Measurements from ENCODE around the gene RAB19. TPM values are rescaled to one million over a fixed set of nuclear protein-coding genes. Genes with fewer than 3 reads are reported as not detected.

RAB19 gene
- total RNA-seq, 1 donor from 2014 or later = 9.0 TPM

DNA sequence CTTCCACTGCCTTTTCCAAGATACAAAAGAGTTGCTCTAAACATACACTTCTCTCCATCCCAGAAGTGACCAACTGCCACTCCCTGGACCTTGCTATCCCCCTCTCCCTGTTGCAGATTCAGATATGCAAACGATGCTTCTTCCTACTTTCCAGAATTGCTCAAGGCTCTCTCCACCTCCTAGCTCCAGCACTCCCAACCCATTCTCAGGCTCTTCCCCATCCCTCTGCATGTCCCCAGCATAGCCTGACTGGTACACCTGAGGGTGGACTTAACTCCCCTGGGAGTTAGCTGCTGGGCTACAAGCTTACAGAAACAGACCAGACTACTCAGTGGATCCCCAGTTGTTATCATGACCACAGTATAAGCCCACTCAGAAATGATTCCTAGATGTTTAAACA lies 47.9 kb downstream of the RAB19 start:
- intact Hi-C loops (cut with micrococcal nuclease) = loop anchor here (5.0 kb wide), 1 partner anchor 49 kb away; the partner anchor contains the start of gene RAB19

DNA sequence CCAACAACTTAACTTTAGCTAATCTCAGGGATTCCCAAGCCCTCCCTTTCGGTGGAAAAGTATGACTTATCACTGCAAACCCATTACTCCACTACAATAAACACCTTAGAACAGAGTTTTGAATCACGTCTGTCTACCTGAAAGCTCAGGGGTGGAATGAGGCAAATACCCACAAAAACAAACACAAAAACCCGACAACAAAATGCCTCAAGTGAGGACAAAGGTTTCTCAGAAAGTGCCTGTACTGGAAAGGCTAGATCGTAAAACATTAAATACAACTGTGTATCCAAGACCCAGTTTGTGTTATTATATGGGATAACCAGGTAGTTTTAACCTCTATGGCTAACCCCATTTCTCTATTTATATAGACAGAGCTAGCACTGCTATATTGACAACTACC lies 49.4 kb downstream of the RAB19 start:
- intact Hi-C loops (cut with micrococcal nuclease) = loop anchor here (5.0 kb wide), 1 partner anchor 51 kb away; the partner anchor contains the start of gene RAB19

DNA sequence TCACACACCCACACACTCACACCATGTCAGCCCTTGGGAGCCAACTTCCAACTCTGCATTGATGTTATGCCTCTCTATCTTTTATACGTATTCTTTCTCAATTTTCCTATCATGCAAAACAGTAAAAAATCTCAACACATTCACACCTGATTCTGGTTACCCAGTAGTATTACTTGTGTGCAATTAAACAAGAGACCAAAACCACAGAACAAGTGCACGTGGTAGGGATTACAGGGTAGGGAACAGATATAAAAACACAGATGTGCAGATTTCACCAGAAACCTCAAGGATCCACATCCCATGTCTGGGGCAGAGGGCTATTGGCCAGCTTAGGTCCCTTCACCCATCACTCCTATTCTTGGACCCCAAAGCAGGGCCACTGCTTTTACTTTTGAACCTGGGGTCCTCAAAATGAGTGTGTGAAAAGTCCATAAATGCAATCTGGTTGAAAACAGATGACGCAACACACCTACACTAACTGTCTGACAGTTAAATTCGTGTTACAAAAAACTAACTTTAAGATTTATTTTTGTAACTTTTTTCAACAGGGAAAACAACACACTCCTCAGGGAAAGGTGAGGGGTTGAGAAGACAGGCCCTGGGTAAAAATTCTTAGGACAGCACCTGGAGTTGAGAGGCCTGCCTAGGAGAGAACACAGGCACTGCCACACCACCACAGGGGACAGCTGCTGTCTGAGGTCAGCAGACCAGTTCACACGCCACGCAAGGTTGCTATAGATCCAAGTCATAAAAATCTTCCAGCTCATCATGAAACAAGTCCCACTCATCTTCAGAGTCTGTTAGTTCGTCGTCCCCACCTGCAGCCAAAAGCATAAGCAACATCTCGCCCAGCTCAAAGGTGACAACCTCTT lies 50.2 kb downstream of the RAB19 start:
- intact Hi-C loops (cut with micrococcal nuclease) = loop anchor here (5.0 kb wide), 1 partner anchor 52 kb away; the partner anchor contains the start of gene RAB19

DNA sequence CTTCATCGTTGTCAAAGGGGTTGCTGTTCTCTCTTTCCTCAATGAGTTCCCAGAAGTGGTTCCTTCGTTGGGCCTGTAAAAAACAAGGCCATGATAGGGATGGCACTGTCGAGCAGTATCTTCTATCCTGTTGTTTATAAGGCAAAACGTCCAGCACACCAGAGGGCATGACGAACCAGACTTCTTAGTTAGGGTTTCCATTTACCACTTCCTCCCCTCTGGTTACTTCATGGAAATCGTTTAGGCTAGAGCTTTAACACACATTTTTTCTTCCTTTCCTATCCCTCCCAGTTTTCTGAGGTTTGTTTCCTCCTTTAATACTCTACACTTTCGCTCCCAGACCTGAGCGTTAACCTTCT lies 50.8 kb downstream of the RAB19 start:
- intact Hi-C loops (cut with micrococcal nuclease) = loop anchor here (5.0 kb wide), 1 partner anchor 52 kb away; the partner anchor contains the start of gene RAB19

DNA sequence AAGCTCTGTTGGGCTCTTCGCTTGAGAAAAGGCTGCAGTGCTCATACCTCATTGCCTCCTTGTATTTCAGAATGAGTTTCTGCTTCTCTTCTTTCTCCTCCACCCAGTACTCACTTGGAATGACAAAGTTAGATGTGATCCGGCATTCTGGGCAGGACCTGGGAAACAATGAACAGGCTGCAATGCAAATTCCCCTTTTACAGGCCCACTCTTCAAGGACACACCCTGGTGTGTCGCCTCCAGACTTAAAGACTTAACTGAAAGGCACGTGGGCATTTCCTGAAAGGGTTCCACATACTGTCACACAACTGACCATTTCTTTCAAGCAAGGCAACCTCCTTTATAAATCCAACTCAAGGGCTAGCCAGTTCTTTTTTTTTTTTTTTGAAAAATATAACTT lies 51.9 kb downstream of the RAB19 start:
- intact Hi-C loops (cut with micrococcal nuclease) = no loop called here

DNA sequence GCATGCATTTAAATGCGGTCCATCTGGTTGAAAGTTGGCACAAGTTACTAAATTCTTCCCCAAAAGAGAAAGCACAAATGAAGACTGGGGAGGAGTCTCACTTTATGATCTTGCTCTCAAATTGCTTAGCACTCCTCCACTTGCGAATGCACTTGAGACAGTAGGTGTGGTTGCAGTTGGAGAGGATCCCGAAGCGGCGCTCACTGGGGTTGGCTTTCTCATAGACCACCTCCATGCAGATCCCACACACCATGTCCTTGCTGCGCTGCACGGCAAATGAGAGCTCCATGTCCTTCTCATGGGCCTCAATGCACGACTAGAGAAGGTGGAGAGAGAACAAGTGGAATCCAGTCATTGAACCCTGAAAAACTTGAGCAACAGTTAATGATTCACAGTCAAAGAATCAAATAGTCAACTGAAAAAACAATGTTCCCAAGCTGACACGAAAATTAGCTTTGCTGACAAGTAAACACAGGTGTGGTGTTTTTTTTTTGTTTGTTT lies 52.7 kb downstream of the RAB19 start:
- intact Hi-C loops (cut with micrococcal nuclease) = no loop called here

DNA sequence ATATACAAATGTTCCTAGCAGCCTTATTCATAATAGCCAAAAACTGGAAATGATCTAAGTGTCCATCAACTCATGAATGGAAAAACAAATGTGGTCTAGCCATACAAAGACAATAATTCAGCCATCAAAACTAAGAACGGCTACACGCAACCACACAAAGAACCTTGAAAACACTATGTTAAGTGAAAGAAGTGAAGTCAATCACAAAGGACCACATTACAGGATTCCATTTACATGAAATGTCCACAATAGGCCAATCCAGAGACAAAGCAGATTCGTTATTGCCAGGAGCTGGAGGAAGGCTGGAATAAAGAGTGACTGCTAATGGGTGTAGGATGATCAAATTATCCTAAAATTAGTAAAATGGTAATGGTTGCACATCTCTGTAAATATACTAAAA lies 54.3 kb downstream of the RAB19 start:
- intact Hi-C loops (cut with micrococcal nuclease) = no loop called here

DNA sequence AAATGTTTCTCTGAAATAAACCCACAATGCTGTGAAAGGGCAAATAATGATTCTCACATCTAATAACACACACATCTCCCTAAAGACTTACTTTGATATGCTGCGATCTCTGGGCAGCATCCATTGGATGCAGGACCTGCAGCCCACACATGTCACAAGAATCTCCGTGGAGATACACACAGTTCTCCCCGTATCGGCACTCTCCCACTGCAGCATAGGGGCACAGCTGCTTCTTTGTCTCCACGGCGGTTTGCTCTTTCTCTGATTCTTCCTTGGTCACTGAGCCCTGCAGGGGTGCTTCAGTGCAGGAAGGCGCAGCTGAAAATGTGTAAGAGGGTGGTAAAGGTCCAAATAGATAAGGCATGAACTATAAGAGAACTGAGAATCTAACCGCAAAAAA lies 55.1 kb downstream of the RAB19 start:
- intact Hi-C loops (cut with micrococcal nuclease) = no loop called here

DNA sequence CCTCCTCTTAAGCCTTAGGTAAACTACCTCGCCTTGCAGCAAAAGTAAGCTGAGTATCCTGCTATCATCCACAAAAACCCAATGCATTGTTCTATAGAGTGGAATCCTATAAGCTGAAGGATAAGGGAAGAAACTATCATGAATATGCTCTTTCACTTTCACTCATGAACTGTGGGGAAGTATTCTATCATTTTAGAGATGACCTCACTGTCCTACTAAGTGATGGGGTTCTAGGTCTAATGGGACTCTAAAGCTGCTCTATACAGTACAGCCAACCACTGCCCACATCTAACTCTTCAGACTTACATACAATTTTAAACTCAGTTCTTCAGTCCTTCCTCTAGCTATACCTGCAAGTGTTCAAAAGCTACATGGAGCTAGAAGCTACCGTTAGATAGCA lies 59.3 kb downstream of the RAB19 start:
- intact Hi-C loops (cut with micrococcal nuclease) = no loop called here

DNA sequence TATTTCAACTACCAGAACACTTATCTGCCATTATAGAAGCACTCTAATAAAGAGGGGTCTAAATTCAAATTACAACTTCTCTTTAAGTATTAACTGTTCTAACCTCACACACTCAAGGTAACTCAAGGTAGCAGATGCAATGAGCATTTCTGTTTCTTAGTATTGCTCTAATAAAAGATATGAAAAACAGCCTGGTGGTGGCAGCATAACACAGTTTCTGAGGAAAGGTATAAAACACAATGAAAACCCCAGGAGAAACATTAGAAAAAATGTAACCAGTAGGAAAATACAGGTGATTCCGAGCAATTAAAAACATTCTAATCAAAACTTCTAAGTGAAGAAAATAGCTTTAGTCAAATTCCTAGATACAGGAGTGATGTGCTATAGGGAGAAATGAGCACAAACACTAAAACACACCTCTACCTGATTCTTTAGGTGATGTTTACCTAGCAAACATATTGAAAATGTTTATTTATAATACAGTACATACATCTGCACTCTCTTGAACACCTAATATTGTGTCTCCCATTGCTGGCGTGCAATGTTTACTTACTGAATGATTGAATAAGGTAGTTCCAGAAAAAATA lies 72.0 kb downstream of the RAB19 start:
- intact Hi-C loops (cut with micrococcal nuclease) = loop anchor here (1.0 to 10.0 kb wide), 5 partner anchors 17 to 1371 kb away; partner anchors contain the start of gene ZC3HAV1

DNA sequence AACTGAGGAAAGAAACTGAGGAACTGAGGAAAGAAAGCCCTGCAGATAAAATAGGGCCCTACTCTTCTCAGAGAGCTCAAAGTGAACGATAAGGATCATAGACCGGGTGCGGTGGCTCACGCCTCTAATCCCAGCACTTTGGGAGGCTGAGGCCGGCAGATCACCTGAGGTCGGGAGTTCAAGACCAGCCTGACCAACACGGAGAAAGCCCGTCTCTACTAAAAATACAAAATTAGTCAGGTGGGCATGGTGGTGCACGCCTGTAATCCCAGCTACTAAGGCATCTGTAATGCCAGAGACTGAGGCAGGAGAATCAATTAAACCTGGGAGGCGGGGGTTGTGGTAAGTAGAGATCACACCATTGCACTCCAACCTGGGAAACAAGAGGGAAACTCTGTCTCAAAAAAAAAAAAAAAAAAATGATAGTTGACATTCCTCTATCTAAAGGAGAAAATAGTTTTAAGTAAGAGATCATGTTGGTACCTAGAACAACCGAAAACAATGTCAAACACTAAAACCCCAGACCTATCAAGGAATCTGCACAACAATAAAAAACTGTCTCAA lies 72.9 kb downstream of the RAB19 start:
- intact Hi-C loops (cut with micrococcal nuclease) = loop anchor here (1.0 to 10.0 kb wide), 4 partner anchors 177 to 1372 kb away; partner anchors contain the start of gene ZC3HAV1

Other genes starting within 250 kb of the RAB19 start
- 11.8 and 13.4 TPM in 2 replicates for gene KDM7A, start 227.1 kb upstream of the RAB19 start, total RNA-seq
- gene SLC37A3, start 5.5 kb upstream of the RAB19 start, total RNA-seq = 49.8 and 51.7 TPM in 2 replicates
- 67.7 and 69.1 TPM in 2 replicates for gene MKRN1, start 75.4 kb downstream of the RAB19 start, total RNA-seq
- not detected in 2 replicates for gene DENND2A, start 236.8 kb downstream of the RAB19 start, total RNA-seq

Measured in T-helper 2 cell treated with Interferon-gamma antibody and Interleukin-4, amounts not matched to agents 100 ng/mL and 5 ng/mL, for 36 hours (primary cell).